ENCODE data around the gene AHI1.

DNA sequence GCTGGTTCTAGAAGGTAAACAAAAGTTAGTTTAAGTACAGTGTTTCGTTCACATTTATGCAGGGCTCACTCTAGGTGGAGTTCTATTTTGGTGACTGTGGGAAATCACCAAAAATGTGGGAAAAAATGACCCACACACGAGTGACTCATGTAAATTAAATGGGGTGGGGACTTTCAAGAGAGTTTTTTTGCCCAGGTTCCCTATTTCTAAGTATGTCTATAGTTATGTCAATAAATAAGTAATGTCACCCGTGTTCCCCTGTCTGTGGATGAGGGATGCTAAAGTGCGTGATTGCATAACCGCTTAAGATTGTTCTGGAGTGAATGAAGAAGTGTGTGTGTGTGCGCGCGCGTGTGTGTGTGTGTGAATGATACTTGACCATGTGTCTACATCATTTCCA lies 247.3 kb downstream of the AHI1 start:
- TF ChIP-seq, protein P1, sequence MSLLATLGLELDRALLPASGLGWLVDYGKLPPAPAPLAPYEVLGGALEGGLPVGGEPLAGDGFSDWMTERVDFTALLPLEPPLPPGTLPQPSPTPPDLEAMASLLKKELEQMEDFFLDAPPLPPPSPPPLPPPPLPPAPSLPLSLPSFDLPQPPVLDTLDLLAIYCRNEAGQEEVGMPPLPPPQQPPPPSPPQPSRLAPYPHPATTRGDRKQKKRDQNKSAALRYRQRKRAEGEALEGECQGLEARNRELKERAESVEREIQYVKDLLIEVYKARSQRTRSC (CRISPR knock-in tag; IDR thresholded peaks at IDR 0.05; ENCODE audit: low read depth), result no peak
- TF ChIP-seq TSC22D2 (CRISPR knock-in tag; IDR thresholded peaks at IDR 0.05; ENCODE audit: borderline replicate concordance) (no peak), ZNF121 (CRISPR knock-in tag; IDR thresholded peaks at IDR 0.05) (no peak), MAZ (IDR thresholded peaks at IDR 0.05; ENCODE audit: borderline replicate concordance, low read depth, low read length) (no peak), MAZ (CRISPR knock-in tag; IDR thresholded peaks at IDR 0.05; ENCODE audit: low read depth) (no peak), EP300 (IDR thresholded peaks at IDR 0.05; ENCODE audit: low read depth in 2 of 2, low read length in 2 of 2) (no peak), EP300 (CRISPR knock-in tag; IDR thresholded peaks at IDR 0.05; ENCODE audit: borderline replicate concordance) (no peak), ZBTB3 (CRISPR knock-in tag; IDR thresholded peaks at IDR 0.05; ENCODE audit: borderline replicate concordance, low read depth) (no peak)
- TF ChIP-seq, protein P2, sequence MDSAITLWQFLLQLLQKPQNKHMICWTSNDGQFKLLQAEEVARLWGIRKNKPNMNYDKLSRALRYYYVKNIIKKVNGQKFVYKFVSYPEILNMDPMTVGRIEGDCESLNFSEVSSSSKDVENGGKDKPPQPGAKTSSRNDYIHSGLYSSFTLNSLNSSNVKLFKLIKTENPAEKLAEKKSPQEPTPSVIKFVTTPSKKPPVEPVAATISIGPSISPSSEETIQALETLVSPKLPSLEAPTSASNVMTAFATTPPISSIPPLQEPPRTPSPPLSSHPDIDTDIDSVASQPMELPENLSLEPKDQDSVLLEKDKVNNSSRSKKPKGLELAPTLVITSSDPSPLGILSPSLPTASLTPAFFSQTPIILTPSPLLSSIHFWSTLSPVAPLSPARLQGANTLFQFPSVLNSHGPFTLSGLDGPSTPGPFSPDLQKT (CRISPR knock-in tag; IDR thresholded peaks at IDR 0.05; ENCODE audit: borderline replicate concordance), result no peak
- TF ChIP-seq, protein P3, sequence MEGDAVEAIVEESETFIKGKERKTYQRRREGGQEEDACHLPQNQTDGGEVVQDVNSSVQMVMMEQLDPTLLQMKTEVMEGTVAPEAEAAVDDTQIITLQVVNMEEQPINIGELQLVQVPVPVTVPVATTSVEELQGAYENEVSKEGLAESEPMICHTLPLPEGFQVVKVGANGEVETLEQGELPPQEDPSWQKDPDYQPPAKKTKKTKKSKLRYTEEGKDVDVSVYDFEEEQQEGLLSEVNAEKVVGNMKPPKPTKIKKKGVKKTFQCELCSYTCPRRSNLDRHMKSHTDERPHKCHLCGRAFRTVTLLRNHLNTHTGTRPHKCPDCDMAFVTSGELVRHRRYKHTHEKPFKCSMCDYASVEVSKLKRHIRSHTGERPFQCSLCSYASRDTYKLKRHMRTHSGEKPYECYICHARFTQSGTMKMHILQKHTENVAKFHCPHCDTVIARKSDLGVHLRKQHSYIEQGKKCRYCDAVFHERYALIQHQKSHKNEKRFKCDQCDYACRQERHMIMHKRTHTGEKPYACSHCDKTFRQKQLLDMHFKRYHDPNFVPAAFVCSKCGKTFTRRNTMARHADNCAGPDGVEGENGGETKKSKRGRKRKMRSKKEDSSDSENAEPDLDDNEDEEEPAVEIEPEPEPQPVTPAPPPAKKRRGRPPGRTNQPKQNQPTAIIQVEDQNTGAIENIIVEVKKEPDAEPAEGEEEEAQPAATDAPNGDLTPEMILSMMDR (CRISPR knock-in tag; IDR thresholded peaks at IDR 0.05), result no peak
